HPDE6-E6E7 (cell line): ENCODE measurements around the gene TAOK1.
"Not testable (repeated sequence)": the region's sequence is repeated elsewhere in the genome, so short reads cannot be mapped to it uniquely, and the experiment has no call there.

Source experiments
- DNase-seq: peaks from one replicate; pipeline ENCODE4 v3.0.0; 2011; ENCODE audit warnings: missing footprints; ENCODE audit errors: extremely low spot score

TAOK1 gene

DNA sequence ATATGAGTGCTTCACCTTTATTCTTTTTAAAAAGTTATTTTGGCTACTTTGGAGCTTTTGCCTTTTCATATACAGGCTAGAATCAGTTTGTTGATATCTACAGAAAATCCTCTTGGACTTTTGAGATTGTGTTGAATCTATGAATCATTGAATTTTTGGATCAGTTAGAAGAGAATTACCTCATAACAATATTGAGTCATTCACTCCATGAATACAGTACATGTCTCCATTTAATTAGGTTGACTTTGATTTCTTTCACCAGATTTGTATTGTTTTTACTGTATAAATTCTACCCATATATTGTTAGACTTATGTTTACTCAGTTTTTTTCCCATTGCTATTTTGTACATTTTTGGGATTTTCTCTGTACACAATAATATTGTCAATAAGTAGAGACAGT lies 54.4 kb downstream of the TAOK1 start:
- peak; percentile 9 for DNase-seq

DNA sequence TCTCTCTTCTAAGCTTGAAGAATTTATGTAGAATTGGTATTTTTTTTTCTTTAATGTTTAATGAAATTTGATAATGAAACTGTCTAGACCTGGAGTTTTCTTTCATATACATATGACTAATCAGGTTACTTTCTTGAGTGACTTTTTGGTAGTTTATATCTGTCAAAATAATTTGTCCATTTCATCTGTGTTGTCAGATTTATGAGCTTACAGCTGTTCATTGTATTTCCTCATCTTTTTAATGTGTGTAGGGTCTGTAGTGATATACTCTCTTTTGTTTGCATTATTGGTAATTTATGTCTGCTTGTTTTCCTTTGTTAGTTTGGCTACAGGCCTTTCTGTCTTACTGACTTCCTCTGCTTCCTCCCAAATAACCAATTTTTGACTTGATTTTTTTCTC lies 55.7 kb downstream of the TAOK1 start:
- no peak for DNase-seq

DNA sequence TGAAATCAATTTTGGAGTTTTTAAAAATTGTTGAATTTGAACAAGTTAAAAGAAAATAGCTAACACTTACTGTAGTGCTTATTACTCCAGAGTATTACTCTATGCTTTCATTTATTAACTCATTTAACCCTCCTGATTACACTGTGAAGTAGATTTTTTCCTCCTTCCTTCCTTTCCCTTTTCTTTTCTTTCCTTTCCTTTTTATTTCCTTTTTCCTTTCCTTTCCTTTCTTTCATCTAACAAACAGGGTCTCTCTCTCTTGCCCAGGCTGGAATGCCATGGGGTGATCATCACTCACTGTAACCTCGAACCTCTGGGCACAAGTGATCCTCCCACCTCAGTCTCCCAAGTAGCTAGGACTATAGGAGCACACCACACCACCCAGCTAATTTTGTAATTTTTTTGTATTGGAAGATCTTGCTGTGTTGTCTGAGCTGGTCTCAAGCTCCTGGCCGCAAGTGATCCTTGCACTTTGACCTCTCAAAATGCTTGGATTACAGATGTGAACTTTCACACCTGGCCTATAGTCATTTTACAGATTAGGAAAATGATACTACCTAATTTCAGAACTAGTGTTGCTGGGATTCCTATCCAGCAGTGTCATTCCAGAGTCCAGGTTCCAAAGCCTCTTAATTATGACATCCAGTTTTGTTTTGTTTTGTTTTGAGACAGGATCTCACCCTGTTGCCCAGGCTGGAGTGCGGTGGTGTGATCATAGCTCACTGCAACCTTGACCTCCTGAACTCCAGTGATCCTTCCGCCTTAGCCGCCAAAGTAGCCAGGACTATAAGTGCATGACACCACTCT lies 59.9 kb downstream of the TAOK1 start:
- no peak for DNase-seq

DNA sequence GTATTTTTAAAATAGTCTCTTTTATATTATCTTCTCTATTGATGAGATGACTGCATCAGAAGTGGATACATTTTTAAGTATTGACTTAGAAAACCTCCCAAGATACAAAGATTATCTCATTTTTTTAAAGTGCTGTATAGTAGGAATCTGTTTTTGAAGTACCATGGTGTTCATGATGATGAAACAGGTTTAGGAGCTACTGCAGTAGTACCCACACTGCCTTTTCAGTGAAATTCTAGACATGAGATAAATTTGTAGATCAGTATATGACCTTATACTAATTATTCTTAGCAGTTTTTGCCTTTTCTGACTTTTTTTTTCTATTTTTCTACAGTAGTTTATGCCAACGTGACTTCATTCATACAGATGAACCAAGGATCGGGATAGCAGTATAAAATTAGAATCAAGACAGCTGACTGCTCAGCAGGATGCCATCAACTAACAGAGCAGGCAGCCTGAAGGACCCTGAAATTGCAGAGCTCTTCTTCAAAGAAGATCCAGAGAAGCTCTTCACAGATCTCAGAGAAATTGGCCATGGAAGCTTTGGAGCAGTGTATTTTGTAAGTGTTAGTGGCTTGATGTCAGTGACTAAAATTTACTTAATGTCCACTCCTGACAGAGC lies 61.1 kb downstream of the TAOK1 start:
- DNase-seq, result no peak

DNA sequence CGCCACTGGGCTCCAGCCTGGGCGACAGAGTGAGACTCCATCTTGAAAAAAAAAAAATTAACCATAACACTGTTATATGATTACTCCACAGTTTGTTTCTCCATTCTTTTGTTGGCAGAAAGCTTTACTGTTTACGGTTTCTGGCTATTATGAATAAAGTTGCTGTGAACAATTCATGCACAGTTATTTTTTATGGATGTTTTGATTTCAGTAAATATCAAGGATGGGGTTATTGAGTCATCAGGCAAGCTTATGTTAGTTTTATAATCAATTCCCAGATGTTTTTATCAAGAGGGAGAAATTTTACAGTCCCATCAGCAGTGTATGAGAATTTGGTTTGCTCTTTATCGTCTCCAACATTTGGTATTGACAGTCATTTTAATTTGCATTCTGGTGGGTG lies 67.9 kb downstream of the TAOK1 start:
- DNase-seq, result no peak

DNA sequence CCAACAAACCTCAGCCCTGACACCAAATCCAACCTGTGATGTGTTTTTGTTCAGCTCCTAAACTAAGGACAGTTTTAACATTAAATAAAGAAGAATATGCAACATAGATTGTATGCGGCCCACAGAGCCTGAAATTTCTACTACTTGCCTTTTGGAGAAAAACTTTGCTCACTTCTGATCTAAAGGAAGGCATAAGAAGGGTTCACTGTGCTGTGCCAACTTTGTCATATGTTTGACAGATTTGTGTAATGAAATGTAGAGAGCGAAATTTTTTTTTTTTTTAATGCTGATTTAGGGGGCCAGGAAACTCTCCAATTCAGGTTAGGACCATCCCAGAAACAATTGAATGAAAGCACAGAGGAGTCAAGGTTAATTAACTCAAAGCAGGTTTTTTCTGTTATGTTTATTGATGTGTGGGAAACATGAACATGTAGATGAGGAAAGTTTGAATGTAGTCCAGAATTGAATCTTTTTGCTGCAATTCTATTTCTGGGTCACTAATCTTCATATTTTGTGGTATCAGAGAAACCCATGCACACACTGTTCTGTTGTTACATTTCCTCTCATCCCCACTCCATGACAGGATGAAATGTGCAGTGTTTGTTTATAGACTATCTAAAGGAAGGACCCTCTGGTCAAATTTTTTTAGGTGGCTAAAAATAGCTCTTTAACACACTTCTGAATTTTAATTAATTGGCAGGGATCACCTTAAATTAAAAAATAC lies 71.5 kb downstream of the TAOK1 start:
- DNase-seq, result no peak

DNA sequence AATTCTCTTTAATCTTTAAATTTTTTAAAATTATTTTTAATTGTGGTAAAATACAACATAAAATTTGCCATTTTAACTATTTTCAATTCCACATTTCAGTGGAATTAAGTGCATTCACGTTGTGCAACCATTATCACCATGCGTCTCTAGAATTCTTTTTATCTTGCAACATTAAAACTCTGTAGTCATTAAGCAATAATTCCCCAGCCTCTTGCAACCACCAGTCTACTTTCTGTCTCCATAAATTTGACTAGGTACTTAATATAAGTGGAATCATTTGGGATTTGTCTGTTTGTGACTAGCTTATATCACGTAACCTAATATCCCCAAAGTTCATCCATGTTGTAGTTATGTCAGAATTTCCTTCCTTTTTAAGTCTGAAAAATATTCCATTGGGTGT lies 79.1 kb downstream of the TAOK1 start:
- no peak for DNase-seq

DNA sequence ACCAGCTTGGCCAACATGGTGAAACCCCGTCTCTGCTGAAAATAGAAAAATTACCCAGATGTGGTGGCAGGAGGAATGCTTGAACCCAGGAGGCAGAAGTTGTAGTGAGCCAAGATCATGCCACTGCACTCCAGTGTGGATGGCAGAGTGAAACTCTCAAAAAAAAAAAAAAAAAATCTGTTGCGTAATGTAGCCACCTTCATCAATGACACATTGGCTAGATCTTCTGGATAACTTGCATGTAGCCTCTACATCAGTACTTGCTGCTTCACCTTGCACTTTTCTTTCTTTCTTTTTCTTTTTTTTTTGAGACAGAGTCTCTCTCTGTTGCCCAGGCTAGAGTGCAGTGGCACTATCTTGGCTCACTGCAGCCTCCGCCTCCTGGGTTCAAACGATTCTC lies 83.3 kb downstream of the TAOK1 start:
- not testable (repeated sequence) for DNase-seq

DNA sequence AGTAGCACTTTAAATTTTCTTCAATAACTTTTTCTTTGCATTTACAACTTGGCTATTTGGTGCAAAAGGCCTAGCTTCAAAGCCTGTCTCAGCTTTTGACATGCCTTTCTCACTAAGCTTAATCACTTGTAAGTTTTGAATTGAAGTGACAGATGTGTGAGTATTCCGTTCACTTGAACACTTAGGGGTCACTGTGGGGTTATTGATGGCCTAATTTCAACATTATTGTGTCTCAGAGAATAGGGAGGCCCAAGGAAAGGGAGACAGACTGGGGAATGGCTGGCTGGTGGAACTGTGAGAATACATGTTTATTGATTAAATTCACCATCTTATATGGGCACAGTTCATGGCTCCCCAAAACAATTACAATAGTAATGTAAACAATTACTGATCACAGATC lies 84.1 kb downstream of the TAOK1 start:
- no peak for DNase-seq

DNA sequence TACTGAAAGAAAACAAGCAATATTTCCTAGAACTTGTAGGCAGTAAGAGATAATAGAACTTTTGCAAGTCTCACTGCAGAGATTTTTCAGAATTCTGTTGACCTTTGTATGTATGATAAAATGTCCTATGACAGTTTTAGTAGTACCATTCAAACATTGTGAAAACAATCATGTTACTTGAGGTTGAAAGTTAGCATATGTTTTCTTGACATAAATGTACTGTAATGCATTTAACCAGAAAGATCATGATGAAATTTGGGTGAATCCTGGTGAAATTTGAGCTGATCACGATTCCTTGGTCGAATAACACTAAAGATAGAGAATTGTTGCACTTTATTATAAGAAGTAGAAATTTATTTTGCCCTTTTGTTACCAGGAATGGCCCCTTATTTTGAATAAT lies 85.7 kb downstream of the TAOK1 start:
- no peak for DNase-seq

DNA sequence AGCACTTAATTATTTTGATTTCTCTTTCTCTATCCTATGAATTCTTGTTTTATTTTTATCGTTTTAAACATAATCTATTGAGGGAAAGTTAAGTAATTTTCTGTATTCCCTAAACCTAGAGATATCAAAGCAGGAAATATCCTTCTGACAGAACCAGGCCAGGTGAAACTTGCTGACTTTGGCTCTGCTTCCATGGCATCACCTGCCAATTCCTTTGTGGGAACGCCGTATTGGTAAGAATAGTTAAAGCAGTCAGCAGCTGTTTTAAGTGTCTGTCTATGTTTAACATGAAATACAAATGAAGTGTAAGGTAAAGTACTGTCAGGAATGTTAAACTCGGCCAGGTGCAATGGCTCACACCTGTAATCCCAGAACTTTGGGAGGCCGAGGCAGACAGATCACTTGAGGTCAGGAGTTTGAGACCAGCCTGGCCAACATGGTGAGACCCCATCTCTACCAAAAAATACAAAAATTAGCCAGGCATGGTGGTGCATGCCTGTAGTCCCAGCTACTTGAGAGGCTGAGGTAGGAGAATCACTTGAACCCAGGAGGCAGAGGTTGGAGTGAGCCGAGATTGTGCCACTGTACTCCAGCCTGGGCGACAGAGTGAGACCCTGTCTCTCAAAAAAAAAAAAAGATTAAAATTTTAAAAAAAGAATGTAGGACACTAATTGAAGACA lies 90.2 kb downstream of the TAOK1 start:
- DNase-seq, result not testable (repeated sequence)

DNA sequence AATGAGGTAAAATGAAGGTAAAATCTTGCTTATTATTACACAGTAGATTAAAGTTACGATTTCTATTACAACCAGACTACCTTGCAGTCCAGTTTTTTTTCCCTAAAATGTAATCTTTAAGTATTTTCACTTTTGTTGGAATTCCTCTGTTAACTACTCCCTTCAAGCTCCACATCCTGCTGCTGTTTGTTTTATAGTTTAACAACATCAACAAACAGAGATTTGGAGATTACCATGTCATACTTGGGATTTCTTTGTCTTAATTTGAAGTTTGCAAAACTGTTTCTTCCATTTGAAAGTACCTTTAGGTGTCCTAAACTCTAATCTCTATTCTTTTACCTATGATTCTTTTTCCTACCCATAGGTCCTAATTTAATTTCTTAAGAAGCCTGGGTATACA lies 93.3 kb downstream of the TAOK1 start:
- no peak for DNase-seq

DNA sequence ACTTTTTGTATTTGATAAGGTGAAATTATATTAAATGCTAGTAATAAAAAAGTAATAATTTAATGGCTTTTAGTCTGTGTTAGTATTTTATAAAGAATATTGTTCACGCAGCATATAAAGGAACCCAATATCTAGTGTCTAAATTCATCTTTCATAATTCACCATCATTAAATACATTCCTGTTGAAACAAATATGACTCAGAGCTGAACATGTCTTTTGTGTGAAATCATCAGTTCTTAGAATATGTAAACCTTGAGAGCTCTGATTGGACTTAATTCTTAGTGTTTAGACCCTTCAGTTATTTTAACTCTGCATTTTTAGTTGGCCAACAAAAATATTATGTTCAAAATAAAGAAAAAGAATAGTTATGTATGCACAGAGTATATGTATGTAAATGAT lies 104.8 kb downstream of the TAOK1 start:
- DNase-seq, result peak; percentile 4

DNA sequence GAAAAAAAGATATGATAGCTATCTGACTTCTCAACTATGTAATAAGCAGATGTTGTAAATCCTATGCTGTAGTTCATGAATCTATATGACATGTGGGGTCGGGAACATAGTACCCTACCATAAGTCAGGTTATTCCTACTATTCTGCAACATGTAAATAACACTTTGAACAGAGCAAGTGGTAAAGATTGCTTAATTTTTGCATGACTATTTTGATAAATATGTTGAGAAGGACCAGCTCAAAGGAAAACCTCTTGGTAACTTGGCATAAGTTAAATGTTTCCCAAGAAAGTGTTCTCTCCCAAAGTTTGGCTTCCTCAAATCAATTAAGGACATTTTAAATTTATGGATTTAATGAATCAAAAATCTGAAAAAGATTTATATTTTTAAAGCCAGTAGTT lies 114.5 kb downstream of the TAOK1 start:
- no peak for DNase-seq

DNA sequence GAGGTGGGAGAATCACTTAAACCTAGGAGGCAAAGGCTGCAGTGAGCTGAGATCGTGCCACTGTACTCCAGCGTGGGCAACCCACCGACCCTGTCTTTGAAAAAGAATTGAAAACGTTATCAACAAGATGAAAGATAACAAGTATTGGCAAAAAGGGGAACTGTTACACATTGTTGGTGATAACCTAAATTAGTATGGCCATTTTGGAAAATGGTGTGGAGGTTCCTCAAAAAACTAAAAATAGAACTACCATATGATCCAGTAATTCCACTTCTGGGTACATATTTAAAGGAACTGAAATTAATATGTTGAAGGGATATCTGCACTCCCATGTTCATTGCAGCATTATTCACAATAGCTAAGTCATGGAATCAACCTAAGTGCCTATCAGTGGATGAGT lies 115.7 kb downstream of the TAOK1 start:
- DNase-seq, result no peak

DNA sequence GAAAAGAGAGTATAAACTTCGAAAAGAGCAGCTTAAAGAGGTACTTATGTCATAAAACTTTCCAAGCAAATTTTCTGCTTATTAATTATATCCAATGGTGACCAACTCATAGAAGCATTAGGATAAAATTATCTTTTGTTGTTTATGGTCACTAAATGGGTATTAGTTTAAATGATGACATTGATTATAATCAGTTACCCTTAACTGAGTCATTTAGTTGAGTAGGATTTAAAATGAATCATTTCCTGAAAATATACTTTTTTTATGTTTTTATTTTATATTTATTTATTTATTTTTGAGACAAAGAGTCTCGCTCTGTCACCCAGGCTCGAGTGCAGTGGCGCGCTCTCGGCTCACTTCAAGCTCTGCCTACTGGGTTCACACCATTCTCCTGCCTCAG lies 120.8 kb downstream of the TAOK1 start:
- DNase-seq, result no peak

DNA sequence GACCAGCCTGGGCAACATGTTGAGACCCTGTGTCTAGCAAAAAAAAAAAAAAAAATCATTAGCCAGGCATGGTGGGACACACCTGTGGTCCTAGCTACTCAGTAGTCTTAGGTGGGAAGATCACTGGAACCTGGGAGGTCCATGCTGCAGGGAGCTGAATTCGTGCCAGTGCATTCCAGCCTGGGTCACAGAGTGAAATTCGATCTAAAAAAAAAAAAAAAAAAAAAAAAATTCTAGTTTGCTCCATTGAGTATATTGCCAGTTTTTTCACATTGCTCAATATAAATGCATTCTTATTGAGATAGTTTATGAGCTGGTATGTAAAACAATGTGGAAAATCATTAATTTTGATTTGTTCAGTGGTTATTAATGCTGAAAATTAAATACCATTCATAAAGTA lies 124.6 kb downstream of the TAOK1 start:
- DNase-seq, result no peak

DNA sequence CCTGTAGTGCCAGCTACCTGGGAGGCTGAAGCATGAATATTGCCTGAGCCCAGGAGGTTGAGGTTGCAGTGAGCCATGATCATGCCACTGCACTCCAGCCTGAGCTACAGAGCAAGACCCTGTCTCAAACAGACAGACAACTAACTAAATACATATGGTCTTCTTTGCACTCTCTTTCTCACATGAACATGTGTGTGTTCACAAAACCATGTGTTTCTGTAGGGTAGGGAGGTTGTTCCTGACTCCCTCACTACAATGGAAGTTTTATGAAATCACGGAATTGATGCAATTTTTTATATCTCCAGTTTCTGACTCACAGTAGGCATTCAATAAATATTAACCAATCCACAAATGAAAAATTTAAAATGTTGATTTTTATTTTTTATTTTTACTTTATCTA lies 128.2 kb downstream of the TAOK1 start:
- DNase-seq, result no peak

DNA sequence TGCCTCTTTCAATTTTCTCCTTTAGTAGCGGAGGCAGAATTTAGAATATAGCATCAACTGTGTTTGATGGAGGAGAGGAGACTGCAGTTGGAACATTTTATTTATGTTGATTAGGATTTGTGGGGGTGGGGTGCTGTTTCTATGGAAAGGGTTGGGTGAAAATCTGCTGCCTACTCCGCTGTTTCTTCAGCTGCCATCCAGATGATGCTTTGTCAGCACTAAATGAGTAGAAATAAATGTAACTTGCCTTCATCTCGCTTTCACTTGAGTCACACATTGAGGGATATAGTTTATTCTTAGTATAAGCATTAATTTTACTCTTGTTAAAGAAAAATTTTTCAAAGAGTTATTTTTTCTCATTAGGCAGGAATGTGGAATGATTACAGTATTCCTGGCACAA lies 134.5 kb downstream of the TAOK1 start:
- no peak for DNase-seq

DNA sequence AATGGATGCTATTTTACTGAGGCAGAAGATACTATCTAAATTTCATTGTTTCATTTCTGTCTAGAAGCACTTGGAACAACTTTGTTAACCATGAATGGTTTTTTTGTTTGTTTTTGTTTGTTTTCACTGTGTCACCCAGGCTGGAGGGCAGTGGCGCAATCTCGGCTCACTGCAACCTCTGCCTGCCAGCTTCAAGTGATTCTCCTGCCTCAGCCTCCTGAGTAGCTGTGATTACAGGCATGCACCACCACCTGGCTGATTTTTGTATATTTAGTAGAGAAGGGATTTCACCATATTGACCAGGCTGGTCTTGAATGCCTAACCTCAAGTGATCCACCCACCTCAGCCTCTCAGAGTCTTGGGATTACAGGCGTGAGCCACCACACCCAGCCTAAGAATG lies 136.2 kb downstream of the TAOK1 start:
- no peak for DNase-seq

DNA sequence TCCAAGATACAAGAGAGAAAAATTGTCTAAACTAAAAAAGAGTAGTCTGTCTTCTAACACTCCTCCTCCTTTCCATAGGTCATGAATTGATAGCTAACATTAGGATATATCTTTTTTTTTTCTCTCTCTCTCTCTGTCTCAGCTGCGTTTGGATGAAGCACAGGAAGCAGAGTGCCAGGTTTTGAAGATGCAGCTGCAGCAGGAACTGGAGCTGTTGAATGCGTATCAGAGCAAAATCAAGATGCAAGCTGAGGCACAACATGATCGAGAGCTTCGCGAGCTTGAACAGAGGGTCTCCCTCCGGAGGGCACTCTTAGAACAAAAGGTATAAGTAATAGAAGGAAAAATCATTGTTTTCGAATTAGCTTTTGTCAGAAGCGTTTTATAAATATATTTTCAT lies 143.8 kb downstream of the TAOK1 start:
- DNase-seq, result no peak

DNA sequence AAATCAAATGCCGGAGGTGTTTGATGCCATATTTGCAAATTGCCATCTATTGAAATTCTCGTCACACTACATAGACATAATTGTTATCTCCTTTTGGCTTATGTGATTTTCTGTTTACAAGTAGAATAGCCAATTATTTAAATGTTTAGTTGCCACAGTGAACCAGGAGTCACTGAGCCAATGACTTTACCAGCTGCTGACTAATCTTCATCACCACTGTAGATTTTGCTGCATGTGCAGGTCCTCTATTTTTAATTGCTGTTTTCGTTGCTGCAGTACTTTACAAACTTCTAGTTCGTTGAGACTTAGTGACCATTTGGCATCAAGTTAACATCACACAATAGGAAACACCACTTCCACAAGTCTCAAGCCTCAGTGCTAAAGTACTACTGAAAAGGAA lies 153.9 kb downstream of the TAOK1 start:
- DNase-seq, result no peak
